HG03558 (cell line): ENCODE results near the gene CCNY.

Source experiments
- ATAC-seq: cut with Tn5 transposase; IDR thresholded peaks from one replicate; pipeline ENCODE4 v1.9.1; 2021; ENCODE audit warnings: moderate number of reproducible peaks; ENCODE audit not compliant: unreplicated experiment; ENCODE audit errors: extremely low read depth

Gene CCNY

DNA sequence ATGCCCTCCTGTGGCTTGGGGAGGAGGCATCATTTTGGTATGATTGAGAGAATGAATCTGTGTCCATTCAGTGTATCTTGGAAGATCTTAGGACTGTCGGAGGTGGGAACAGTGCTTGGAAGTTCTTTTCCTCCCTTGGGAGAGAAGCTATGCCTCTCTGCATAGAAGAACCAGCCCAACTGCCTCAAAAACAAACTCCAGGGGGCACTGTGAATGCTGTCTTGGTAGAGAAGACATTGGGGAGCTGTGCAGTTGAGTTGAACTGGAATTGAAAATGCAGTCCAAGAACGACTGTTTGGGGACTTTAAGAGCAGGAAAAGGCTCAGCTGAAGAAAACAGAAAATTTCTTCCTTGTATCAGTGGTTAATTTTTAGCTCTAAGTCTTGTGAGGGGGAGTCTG lies 263.9 kb downstream of the CCNY start:
- ATAC-seq, result no peak

DNA sequence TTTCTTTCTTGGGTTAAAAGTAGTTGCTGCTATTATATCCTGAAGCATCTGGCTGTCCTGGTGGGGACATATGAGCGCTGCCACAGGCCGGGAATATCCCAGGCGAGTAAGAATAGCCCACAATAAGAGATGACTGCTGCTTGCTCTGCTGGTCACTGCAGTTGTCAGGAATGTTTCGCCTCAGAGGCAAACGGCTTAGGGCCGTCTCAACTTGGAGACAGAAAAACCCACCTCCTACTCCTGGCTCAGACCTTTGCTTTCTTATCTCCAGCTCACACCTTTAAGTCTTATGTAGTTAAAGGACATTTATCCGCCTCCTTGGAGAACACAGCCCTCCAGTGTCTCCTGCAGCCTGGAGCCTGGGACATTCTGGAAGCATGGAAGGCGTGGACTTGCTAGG lies 268.9 kb downstream of the CCNY start, which contains the start of gene GJD4:
Gene GJD4 (plus strand): TSS at position 151 of the 400 bp plus-strand sequence. CDS start 227 bp downstream, at position 378.
- no peak for ATAC-seq

DNA sequence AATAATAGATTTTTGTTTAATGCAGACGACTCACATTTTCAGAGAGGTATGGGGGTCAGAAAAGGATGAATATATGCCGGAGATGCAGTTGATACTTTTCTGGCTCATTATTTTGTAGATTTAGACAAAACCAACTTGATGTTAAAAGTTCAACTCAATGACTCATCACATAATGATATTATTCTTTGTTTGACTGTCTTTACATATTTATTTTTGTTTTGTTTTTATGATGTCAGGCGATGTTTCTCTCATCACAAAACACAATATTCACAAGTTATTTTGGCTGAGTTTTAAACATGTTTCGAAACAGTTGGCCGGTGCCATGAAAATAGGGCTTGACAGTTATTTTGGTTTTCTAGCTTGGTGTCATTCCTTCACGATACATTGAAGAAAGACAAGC lies 270.1 kb downstream of the CCNY start:
- no peak for ATAC-seq

DNA sequence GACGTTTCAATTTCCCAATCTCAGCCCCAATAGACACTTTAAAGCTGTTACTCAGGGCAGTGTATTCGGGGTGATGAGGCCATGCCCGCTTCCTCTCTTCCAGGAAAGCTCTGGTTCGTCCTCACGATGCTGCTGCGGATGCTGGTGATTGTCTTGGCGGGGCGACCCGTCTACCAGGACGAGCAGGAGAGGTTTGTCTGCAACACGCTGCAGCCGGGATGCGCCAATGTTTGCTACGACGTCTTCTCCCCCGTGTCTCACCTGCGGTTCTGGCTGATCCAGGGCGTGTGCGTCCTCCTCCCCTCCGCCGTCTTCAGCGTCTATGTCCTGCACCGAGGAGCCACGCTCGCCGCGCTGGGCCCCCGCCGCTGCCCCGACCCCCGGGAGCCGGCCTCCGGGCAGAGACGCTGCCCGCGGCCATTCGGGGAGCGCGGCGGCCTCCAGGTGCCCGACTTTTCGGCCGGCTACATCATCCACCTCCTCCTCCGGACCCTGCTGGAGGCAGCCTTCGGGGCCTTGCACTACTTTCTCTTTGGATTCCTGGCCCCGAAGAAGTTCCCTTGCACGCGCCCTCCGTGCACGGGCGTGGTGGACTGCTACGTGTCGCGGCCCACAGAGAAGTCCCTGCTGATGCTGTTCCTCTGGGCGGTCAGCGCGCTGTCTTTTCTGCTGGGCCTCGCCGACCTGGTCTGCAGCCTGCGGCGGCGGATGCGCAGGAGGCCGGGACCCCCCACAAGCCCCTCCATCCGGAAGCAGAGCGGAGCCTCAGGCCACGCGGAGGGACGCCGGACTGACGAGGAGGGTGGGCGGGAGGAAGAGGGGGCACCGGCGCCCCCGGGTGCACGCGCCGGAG lies 271.4 kb downstream of the CCNY start:
- ATAC-seq, result no peak

DNA sequence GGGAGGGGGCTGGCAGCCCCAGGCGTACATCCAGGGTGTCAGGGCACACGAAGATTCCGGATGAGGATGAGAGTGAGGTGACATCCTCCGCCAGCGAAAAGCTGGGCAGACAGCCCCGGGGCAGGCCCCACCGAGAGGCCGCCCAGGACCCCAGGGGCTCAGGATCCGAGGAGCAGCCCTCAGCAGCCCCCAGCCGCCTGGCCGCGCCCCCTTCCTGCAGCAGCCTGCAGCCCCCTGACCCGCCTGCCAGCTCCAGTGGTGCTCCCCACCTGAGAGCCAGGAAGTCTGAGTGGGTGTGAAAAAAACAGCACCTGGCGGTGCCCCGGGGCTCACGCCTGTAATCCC lies 272.0 kb downstream of the CCNY start:
- ATAC-seq, result no peak

DNA sequence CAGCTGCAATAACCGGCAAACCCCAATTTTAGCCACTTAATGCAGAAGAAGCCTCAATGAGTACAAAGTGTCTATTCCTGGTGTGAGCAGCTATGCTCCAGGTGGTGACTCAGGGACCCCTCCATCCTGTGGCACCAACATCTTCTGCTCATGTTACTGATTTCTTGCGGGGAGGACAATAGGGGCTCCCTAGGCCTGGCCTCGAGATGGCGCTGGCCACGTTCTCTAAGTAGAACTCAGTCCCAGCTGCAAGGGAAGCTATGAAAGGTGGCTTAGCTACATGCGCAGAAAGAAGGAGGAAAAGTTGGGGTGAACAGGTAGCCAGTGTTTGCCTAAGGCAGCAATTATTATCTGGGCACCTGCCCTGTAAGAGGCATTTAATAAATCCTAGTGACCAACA lies 275.4 kb downstream of the CCNY start:
- no peak for ATAC-seq

DNA sequence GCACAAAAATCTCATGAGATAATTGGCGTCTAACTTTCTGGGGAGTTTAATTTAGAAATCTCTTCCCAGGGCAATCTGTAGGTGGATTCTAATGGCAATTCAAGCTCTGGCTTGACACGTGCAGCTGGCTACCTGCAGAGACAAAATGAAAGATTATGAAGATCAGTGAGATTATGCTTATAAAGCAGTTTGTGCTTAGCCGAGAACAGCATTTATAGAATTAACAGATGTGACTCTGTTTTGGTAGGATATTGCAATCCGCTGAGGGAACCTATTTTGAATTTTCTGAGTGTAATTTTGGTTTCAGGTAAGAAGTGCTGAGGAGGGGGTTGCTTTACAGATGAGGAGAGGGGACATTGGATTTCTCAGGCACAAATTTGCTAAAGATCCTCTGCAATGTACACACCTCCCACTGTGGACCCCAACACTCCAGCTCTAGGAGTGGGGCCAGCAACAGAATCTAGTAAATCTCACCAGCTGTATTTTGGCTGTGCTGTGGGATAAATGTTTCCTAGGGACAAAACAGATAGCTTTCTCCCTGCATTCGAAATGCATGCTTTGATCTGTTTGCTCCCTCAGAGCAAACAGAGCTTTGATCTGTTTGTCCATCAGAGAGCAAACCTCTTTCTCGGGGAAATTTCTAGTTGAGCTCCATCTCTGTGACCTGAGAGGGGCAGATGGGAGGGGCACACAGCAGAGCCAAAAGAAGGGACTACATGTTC lies 276.2 kb downstream of the CCNY start:
- ATAC-seq, result no peak

DNA sequence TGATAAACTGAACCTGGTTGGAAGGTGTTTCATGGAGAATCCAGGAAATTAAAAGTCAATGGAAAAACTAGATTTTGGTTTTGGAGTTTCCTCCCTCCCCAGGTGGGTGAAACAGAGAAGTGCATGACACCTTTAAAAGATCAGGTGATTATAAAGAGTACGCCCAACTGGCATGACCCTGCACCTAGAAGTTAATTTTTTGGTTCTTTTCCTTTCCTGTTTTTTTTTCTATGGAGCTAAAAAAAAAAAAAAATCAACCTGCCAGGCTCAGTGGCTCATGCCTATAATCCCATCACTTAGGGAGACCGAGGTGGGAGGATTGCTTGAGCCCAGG lies 276.8 kb downstream of the CCNY start:
- no peak for ATAC-seq

DNA sequence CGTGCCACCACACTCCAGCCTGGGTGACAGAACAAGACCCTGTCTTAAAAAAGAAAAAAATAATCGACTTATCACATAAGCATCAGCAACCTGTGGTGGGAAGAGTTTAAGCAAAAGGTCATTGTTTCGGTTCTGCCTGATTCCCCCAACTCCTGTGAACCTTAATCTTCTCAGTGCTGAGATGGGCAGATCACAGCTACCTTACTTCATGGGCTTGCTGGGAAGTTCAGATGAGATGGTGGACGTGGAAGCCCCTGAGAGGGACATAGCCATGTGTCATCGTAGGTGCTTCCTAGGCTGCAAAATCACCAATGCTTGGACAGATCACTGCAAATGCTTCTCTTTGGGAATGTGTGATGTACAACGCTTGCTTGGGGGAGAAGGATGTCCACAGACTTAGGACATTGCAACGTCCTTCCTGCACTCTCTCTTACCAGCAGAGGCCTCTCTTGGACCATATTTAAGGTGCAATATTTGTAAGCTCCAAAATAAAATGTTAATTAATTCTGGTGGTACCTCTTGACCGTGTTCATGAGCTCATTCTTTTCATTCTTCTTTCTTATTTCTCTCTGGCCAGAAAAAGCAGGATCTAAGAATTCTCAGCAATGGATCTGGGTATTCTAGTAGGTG lies 277.4 kb downstream of the CCNY start:
- ATAC-seq, result no peak

DNA sequence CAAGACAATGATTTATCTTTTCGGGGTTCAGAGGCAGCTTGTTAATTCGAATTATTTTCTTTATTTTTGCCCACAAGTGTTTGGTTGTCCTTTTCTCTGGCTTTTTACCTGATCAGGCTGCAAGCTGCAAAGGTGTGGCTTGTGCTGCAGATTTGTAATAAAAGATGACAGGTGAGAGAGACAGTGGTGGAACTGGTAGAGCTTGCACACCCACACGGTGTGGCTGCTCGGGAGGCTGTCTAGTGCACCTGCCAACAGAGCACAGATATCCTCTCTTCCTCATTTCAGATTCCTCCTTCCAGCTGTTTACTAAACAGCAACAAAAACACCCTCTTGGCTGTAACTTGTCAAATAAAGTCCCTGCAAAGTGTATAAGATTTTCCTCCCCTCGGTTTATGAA lies 278.0 kb downstream of the CCNY start:
- ATAC-seq, result no peak
